GM18498 (cell line): ENCODE data around the gene STT3A.
"Not testable (repeated sequence)": the region's sequence is repeated elsewhere in the genome, so short reads cannot be mapped to it uniquely, and the experiment has no call there.

Experiments
- ATAC-seq: cut with Tn5 transposase; IDR thresholded peaks from one replicate; pipeline ENCODE4 v1.9.1; 2021; ENCODE audit warnings: mild to moderate bottlenecking, moderate library complexity; ENCODE audit not compliant: unreplicated experiment

Gene STT3A

DNA sequence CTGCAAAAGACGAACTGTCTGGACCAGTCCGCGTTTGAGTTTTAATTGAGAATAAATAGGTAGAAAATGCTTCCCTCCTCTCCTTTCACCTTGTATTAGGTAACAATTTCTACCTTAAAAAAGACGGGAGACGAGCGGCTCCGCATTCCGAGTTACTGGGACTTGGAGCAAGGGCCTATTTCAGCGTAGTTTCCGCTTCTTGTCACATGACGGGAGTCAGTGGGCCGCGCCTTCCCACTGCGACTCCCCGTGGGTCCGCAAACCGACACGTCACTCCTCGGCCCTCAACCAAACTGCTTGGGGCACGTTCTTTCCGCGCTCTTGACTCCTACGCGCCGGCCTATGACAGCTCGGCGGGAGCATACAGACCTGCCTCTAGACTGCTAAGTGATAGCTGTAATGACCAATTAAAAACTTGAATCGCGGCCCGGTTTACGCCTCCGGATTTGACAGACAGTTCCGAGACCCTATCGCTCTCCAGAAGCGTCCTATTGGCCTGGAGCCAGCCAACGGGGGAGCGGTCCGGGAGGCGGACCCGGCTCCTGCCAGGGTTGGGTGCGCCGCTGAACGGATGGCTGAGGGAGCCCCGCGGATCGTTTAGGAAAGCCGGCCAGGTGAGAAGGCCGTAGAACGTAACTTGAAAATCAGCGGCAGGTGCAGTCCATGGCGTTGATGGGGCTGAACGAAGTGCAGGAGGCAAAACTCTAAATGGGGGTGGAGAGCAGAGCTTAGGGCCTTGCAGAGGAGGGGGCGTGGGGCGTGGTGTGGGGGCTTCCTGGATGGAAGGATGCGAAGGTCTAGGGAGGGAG, at the start of gene STT3A:
Gene STT3A, plus strand, starts transcription at position 548 of the 809 bp plus-strand sequence. CDS start 3,064 bp downstream, outside the sequence.
- peak; percentile 96 for ATAC-seq

DNA sequence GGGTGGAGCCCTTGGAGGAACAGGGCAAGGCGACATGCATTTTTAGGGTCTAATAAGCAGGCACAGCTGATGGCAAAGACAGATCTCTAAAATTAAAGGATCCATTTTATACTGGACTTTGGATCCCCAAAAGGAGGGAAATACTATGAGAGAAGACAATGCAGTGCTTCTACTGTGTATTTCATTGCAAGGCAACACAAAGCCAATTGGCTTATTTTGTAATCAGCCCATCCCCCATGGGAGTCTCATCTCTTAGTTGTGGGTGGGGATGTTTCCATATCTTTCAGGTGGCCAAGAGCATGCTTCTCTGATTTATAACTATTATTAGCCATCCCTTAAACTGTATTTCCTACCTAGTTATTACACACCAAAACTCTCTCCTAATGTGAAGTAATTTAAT, 41.9 kb upstream of the STT3A start:
- no peak for ATAC-seq

DNA sequence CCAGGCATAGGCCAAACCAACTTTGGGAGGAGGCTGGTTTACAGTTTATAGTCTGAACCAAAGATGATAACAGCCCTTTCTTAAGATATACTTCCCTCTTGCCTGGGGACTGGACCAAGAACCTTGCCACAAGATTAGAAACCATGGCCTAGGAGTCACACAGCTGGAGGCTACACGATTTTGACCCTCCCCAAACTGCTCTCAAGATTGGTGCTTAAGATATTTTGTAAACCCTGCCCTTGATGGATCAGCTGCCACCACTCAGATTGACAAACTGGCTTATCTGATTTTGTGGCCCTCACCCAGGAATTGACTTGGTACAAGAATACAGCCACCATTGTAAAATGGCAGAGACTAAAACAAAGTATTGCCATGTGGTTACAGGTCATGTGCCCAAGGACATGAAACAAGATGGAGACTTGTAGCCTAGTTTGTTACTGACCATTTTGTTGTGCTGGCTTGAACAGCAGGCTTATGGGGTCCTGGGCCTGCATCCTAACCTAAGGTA, 40.8 kb upstream of the STT3A start:
- ATAC-seq, result no peak

DNA sequence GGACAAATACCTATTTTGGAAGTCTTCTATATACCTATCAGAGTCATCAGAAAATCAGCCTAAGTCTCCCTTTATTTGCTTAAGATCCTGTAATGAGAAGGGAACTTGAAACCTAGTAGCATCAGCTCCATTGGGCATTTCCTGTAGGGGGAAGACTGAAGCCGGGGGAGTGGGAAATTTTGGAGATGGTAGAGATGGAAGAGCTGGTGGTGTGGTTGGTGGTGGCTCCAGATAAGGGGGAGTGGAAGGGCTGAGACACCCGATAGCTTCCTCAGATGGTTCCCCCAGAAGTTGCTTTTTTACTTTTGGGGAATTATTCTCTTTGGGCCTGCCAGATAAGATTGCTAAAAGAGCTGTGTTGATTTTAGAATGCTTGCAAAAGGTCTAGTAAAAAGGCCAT, 39.7 kb upstream of the STT3A start:
- no peak for ATAC-seq

DNA sequence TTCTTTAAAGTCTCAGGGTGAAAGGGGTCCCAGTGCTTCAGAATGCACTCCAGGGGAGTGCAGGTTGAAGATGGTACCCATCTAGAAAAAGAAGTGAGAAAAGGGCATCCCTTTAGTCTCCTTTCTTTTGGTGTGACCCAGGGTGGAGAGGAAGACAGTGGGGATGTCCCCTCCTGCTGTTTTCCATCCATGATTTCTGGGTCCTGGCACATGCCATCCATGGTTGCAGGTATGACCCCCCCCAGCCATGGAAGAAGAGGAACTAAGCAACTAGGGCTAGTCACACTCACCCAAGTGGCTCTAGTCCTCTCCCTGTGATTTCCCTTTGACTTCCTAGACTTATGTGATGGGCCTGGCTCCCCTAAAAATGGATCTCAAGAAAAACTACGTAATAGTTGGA, 39.3 kb upstream of the STT3A start:
- no peak for ATAC-seq

DNA sequence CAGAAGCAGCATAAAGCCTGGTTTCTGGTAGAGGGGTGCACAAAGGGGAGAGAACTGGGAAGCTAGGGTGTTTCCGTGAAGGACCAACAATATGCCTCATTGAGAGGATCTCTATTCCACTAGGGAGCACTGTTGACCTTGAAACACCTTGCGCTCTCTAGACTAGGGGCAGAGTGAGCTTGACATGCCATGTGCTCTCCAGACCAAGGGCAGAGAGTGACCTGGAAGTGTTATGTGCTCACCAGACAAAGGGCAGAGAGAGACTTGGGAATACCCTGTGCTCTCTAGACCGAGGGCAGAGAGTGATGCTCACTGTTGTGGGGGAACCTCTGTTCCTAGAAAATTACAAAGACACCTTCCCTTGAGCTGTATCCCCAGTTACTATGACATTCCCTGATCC, 38.6 kb upstream of the STT3A start:
- no peak for ATAC-seq

DNA sequence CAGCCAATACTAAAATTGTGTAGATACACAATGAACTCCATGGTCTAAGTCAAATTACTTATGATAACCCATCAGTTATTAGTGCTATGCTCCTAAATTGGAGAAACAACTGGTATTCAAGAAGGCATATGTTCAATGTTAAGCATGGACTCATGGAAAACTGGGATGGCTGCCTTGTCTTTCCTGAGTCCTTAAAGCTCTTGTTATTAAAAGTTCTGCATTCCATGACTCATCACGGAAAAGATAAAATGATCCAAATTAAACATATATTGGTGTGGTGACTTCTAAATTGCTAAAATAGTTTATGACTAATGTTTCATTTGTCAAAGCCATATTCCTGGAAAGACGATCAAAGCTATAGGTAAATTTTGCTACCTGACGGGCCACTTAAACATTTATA, 32.8 kb upstream of the STT3A start:
- no peak for ATAC-seq

DNA sequence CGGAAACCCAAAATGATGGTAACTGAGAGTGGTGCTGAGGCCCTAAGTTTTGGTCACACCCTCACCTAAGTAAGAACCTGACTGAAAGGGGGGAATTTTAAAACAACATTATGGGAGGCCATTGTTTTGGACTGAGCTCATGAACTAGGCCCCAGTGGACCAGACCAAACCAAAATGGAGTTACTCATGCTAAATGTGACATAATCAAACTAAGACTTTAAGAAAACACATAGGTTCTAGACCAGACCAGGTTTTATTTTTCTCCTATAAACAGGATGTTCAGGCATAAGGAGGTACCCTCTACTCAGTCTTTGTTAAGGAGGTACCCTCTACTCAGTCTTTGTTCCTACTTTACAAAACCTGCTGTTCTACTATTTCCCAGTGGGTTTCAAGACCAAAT, 30.7 kb upstream of the STT3A start:
- ATAC-seq, result no peak

DNA sequence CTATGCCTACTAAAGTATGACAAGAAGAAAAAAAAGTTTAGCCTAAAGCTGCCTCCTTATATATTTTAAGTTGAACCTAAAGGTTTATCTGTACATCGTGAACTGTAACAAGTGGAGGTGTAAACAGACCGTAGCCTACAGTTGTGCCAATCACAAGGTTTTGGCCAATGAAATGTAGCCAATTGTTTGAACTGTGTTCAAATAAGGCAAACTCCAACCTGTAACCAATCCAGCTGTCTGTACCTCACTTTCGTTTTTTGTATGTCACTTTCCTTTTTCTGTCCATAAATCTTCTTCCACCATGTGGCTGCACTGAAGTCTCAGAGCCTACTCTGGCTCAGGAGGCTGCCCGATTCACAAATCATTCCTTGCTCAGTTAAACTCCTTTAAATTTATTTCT, 30.2 kb upstream of the STT3A start:
- no peak for ATAC-seq

DNA sequence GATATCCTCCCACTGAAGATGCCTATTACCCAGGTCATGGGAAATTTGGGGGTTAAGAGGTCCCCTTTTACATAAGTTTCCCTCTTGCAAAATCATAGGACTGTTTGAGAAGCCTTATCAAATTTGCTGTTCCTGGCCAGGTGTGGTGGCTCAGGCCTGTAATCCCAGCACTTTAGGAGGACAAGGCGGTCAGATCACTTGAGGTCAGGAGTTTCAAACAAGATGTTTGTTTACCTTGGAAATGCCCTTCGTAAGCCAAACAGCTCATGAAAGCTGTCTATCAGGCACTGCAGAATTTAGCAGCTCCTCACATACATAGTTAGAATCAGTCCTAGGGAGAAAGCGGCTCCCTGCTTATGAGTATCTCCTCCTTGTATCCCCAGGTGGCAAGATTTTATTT, 28.3 kb upstream of the STT3A start:
- no peak for ATAC-seq

DNA sequence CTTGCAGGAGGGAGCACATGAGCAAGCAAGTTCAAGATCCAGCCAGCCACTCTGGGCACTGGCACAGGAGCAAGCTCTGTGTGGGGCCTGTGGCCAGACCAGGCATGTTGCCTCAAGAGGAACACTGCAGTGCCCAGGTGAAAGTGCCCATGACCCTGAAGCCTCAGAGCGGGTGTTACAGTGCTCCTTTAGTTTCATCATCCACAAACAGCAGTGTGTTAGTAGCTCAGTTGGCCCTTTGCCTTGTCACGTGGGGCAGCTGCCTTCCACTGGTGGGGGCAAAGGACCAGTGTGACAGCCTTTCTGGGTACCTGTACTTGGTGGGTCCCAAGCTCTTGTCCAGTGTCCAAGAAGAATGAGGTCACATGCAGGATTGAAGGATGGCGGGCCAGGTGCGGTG, 26.4 kb upstream of the STT3A start:
- ATAC-seq, result no peak

DNA sequence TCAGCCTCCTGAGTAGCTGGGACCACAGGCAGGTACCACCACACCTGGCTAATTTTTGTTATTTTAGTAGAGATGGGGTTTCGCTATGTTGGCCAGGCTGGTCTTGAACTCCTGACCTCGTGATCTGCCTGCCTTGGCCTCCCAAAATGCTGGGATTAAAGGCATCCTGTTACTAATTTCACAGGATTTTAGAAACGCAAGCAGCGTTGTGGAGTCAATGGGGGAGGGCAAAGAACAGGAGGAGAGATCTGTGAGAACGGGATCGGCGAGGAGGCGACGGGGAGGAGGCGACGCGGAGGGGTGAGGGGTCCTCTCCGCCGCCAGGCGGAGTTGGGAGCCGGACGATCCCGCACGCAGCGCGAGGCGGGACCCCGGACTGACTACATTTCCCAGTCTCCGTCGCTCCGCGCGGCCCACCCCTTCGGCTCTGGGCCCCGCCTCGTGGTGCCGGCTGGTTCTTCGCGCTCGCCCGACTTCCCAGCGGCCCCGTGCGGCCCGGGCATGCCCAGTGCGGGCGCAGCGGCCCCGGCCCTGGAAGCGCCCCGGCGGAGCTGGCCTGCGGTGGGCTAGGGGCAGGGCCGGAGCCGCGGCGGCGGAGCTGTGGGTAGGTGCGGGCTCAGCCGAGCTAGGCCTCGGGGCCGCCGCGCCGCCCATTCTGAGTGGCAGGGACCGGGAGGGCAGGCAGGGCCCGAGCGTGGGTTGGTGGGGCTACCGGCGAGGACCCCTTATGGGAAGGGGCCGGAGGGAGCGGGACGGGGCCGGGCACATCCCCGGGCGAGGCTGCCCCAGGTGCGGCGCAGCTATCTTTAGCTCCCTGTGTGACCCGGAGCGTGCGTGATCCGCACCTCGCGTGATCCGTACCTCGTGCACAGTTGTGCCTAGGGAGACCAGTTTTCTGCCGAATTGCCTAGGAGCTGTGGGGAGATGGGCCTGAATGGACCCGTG, 23.4 kb upstream of the STT3A start, which contains the start of gene EI24:
Gene EI24, plus strand, starts transcription at position 508 of the 945 bp plus-strand sequence. CDS start 3,051 bp downstream, outside the sequence.
- peak; percentile 98 for ATAC-seq

DNA sequence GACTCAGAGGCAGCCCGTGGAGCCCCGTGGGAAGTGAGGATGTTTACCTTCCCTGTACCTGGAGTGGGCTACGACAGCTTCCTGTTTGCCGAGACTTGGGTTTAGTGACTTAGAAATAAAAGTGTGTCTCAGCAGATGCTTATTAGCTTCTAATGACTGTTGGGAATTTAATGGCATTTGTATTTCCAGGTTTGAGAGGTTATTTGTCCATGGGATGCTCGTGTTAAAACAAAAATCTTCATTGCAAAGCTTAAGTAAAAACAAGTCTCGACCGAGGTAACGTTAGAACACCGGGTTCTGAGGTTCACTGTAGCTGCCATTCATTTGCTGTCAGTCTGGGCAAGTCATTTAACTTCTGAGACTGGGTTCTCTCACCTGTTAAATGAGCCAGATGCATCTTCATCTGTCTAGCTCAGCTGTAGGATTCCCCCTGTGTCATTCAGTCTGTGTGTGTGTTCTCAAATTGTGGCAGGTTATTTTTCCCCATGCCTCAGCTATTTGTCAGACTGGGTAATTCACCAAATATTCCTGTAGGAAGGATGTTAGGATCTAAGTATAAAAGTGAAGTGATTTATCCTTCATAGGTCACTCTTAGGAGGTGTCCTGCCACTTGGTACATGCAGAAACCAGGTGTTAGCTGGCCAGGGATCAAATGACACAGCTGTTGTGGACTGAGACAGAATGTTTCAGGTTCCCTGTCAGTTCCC, 22.6 kb upstream of the STT3A start:
- ATAC-seq, result no peak

DNA sequence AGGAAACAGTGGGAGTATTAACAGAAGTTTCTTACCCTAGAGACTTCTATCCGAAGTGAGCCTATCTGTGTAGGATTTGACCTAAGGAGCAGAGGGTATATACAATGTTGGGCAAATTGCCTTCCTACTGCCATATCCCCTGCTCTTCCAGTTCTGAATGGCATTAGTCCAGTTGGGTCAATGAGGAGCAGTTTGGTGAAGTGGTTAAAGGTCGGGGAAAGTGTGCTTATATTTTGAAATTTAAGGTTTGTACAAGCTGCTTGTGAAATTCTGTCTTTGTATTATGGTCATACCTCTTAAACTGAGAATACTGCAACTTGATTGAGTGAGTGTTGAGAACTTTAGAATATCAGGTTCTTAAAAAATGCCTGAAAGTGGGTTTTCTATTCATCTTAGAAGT, 21.7 kb upstream of the STT3A start:
- no peak for ATAC-seq

DNA sequence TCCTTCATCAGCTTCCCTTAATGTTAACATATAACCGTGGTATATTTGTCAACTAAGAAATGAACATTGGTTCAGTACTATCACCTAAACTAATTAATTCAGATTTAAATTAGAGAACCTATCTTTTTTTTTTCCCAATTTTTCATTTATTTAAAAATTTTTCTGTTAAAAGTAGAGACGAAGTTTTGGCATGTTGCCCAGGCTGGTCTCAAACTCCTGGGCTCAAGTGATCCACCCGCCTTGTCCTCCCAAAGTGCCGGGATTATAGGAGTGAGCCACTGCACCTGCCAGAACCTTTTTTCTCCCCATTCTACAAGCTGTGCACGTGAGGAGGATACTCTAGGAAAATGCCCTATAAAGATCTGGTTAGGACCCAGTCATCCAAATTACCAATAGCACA, 19.7 kb upstream of the STT3A start:
- no peak for ATAC-seq

DNA sequence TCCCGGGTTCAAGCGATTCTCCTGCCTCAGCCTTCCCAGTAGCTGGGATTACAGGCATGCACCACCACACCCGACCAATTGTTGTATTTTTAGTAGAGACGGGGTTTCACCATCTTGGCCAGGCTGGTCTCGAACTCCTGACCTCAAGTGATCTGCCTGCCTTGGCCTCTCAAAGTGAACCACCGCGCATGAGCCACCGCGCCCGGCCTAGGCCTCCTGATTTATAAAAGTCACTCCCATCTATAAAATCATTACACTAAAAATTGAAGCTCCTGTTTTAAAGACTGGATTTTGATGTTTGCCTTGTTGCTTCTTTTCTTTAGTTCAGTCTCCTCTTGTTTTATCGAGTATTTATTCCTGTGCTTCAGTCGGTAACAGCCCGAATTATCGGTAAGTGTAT, 15.5 kb upstream of the STT3A start:
- not testable (repeated sequence) for ATAC-seq

DNA sequence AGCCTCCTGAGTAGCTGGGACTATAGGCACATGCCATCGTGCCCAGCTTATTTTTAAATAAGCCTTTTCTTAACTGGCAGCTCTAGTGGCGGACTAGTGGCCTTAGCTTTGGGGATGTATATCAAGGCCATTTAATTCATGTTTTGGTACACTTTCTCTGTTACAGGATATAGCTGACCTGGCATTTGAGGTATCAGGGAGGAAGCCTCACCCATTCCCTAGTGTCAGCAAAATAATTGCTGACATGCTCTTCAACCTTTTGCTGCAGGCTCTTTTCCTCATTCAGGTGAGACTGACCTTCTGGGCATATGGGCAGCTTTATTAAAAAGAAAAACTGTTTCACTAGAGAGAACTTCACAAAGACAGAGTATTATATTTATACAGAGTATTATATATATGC, 13.9 kb upstream of the STT3A start:
- no peak for ATAC-seq

DNA sequence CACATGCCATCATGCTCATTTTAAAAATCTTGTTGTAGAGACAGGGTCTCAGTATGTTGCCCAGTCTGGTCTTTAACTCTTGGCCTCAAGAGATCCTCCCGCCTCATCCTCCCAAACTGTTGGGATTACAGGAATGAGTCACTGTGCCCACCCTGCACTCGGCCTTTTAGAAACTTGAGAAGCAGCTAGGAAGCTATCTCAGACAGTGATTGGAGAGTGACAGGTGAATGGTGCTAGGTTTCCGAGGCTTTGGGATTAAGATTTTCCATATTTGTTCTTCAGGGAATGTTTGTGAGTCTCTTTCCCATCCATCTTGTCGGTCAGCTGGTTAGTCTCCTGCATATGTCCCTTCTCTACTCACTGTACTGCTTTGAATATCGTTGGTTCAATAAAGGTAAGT, 12.8 kb upstream of the STT3A start:
- ATAC-seq, result no peak

DNA sequence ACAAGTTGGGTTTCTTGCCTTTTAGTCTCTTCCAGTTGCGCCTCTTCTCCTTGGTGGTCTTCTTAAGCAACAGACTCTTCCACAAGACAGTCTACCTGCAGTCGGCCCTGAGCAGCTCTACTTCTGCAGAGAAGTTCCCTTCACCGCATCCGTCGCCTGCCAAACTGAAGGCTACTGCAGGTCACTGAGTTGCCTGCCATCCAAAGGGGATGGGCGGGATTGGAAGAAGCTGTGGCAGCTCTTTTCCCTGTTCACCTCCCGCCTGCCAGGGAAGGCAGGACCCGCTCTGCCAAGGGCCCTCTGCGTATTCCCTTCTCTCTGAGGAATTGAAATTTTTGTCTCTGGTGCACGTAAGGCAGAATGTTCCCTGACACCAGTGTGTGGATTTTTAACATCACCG, 9.2 kb upstream of the STT3A start:
- no peak for ATAC-seq

DNA sequence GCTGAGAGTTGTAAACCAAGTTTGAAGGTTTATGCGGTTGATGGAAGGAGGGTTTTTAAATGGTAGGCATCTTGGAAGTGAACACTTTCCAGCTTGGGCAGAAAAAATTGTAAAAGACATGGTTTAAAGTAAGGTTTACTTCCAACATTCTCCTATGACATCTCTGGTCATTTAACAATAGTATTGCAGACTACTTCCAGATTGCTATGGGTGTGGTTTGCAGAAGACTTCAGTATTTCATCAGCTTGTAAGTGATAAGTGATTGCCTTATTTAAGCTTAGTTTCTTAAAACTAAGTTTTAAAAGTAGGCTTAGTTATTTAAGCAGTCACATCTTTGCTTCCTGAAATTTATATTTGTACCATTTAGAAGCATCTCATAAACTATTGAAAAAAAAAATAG, 7.2 kb upstream of the STT3A start:
- ATAC-seq, result no peak

DNA sequence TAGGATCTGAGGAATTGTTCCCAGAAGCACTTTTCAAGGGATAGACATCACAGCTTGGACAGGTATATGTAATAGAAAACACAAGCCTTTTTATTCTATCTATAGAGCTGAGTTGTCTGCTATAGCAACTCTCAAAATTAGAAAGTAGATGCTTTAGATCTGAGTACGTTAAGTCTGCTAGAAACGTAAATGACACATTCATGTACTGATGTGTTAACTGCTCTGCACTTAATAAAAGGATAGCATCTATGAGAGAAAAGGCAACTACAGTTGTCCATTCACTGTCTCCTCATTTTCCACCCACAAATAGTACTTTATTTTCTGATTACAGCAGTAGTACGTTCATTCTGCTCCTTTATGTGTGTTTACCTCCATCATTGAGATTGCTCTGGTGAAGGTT, 6.0 kb upstream of the STT3A start:
- no peak for ATAC-seq
